ENCODE data around the gene MIER2.

The MIER2 gene

DNA sequence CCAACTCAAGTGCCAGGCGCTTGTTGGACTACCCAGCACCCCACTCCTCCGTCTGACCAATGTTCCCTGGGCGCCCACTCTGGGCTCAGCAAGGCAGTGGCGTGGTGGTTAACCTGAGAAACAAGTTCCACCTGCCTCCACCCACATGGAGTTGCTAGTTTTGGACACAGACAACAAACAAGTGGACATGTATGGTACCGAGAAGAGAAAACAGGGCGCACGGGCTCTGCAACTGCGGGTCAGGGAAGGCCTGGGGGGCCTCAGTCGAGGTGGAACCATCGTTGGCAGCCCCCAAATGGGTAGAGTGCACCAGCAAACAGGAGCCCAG lies 2.5 kb downstream of the MIER2 start:
- TF ChIP-seq ZFHX2 (tag by site-specific recombination; conservative IDR thresholded peaks at IDR 0.05) (peak; percentile 58), EGR2 (tag by site-specific recombination; IDR thresholded peaks at IDR 0.05; ENCODE audit: low read depth) (peak; percentile 42)
- TF ChIP-seq, protein P1, sequence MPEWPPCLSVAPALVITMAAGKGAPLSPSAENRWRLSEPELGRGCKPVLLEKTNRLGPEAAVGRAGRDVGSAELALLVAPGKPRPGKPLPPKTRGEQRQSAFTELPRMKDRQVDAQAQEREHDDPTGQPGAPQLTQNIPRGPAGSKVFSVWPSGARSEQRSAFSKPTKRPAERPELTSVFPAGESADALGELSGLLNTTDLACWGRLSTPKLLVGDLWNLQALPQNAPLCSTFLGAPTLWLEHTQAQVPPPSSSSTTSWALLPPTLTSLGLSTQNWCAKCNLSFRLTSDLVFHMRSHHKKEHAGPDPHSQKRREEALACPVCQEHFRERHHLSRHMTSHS (tag by site-specific recombination; IDR thresholded peaks at IDR 0.05): no peak
- no peak overlapping the region; the same call in 1 of the 2 replicates for H3K27ac ChIP-seq (ENCODE audit: extremely low read depth, low read depth, low read length)
- no peaks in the 10 kb centered on the region for H3K9me3 ChIP-seq (ENCODE audit: control insufficient read depth, insufficient read depth, low read depth, low read length)
- H3K36me3 ChIP-seq (ENCODE audit: control insufficient read depth in 2 of 2, insufficient read depth in 1 of 2, low read length in 2 of 2): peaks cover 0 to 24% of the 10 kb centered on the region in 2 experiments; a peak in 1 of 3 replicates
- ChIA-PET CTCF (no interaction called here), POLR2A (no interaction called here)
- H3K4me3 ChIP-seq (ENCODE audit: low read depth, low read length): no peak overlapping the region
- H3K4me1 ChIP-seq (ENCODE audit: control insufficient read depth, insufficient read depth, low read length): no peaks in the 10 kb centered on the region

DNA sequence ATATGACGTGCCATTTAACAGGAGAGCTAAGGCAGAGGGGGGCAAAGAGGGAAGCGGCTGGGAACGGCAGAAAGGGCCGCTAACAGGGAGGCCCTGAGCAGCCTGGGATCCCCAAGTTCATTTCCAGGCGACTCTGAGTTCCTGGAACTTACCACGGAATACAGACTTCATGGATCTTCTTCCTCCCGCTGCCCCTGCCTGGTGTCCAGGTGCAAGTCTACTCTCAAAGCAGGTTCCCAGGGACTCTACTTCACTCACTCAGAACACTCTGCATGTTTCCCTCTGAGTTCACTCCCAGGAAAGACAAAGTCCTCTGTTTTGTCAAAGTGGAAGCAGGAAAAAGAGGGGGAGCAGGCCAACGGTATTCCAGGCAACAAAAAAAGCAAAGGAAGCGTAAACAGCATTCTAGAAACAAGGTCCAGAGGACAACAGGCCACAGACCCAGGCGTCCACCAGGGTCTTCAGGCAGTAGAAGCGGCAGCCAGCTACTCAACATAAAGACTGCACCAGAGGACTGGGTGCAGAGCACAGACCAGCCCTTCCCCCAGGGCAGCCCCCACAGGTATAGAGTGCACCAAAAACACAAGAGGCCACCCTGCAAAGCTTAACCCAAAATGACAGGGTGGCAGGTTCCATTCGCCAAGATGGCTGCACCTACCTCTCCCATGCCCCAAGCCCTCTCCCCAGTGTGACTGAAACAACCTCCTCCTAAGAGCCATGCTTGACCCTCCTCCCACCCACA lies 3.0 kb downstream of the MIER2 start:
- Histone ChIP-seq H3K9me3 (ENCODE audit: control insufficient read depth, insufficient read depth, low read depth, low read length) (no peaks in the 10 kb centered on the region), H3K27ac (ENCODE audit: extremely low read depth, low read depth, low read length) (no peak overlapping the region), H3K4me3 (ENCODE audit: low read depth, low read length) (no peak overlapping the region), H3K4me1 (ENCODE audit: control insufficient read depth, insufficient read depth, low read length) (no peaks in the 10 kb centered on the region), H3K36me3 (ENCODE audit: control insufficient read depth in 2 of 2, insufficient read depth in 1 of 2, low read length in 2 of 2) (peaks cover 0 to 24% of the 10 kb centered on the region in 2 experiments; a peak in 2 of 3 replicates)
- ChIA-PET CTCF (no interaction called here), POLR2A (no interaction called here)
- TF ChIP-seq, protein P2, sequence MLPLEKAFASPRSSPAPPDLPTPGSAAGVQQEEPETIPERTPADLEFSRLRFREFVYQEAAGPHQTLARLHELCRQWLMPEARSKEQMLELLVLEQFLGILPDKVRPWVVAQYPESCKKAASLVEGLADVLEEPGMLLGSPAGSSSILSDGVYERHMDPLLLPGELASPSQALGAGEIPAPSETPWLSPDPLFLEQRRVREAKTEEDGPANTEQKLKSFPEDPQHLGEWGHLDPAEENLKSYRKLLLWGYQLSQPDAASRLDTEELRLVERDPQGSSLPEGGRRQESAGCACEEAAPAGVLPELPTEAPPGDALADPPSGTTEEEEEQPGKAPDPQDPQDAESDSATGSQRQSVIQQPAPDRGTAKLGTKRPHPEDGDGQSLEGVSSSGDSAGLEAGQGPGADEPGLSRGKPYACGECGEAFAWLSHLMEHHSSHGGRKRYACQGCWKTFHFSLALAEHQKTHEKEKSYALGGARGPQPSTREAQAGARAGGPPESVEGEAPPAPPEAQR (tag by site-specific recombination; IDR thresholded peaks at IDR 0.05): no peak
- TF ChIP-seq ZNF341 (tag by site-specific recombination; IDR thresholded peaks at IDR 0.05; ENCODE audit: low read depth) (no peak), ZNF169 (tag by site-specific recombination; IDR thresholded peaks at IDR 0.05) (no peak), TRIM28 (IDR thresholded peaks at IDR 0.05; ENCODE audit: borderline replicate concordance, low read length) (no peak), ZFHX2 (tag by site-specific recombination; conservative IDR thresholded peaks at IDR 0.05) (no peak), IKZF3 (tag by site-specific recombination; IDR thresholded peaks at IDR 0.05) (no peak), ZNF48 (tag by site-specific recombination; IDR thresholded peaks at IDR 0.05) (no peak), ZNF530 (tag by site-specific recombination; IDR thresholded peaks at IDR 0.05; ENCODE audit: low read depth) (no peak), MZF1 (tag by site-specific recombination; IDR thresholded peaks at IDR 0.05; ENCODE audit: borderline replicate concordance) (no peak), ZNF324 (tag by site-specific recombination; IDR thresholded peaks at IDR 0.05) (no peak), ZNF133 (tag by site-specific recombination; IDR thresholded peaks at IDR 0.05) (no peak), ZNF777 (tag by site-specific recombination; IDR thresholded peaks at IDR 0.05; ENCODE audit: borderline replicate concordance) (no peak), ZNF548 (tag by site-specific recombination; IDR thresholded peaks at IDR 0.05) (no peak), ZNF202 (tag by site-specific recombination; IDR thresholded peaks at IDR 0.05; ENCODE audit: borderline replicate concordance) (no peak), GLI4 (tag by site-specific recombination; IDR thresholded peaks at IDR 0.05) (no peak)
- TF ChIP-seq, protein P3, sequence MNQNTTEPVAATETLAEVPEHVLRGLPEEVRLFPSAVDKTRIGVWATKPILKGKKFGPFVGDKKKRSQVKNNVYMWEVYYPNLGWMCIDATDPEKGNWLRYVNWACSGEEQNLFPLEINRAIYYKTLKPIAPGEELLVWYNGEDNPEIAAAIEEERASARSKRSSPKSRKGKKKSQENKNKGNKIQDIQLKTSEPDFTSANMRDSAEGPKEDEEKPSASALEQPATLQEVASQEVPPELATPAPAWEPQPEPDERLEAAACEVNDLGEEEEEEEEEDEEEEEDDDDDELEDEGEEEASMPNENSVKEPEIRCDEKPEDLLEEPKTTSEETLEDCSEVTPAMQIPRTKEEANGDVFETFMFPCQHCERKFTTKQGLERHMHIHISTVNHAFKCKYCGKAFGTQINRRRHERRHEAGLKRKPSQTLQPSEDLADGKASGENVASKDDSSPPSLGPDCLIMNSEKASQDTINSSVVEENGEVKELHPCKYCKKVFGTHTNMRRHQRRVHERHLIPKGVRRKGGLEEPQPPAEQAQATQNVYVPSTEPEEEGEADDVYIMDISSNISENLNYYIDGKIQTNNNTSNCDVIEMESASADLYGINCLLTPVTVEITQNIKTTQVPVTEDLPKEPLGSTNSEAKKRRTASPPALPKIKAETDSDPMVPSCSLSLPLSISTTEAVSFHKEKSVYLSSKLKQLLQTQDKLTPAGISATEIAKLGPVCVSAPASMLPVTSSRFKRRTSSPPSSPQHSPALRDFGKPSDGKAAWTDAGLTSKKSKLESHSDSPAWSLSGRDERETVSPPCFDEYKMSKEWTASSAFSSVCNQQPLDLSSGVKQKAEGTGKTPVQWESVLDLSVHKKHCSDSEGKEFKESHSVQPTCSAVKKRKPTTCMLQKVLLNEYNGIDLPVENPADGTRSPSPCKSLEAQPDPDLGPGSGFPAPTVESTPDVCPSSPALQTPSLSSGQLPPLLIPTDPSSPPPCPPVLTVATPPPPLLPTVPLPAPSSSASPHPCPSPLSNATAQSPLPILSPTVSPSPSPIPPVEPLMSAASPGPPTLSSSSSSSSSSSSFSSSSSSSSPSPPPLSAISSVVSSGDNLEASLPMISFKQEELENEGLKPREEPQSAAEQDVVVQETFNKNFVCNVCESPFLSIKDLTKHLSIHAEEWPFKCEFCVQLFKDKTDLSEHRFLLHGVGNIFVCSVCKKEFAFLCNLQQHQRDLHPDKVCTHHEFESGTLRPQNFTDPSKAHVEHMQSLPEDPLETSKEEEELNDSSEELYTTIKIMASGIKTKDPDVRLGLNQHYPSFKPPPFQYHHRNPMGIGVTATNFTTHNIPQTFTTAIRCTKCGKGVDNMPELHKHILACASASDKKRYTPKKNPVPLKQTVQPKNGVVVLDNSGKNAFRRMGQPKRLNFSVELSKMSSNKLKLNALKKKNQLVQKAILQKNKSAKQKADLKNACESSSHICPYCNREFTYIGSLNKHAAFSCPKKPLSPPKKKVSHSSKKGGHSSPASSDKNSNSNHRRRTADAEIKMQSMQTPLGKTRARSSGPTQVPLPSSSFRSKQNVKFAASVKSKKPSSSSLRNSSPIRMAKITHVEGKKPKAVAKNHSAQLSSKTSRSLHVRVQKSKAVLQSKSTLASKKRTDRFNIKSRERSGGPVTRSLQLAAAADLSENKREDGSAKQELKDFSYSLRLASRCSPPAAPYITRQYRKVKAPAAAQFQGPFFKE (tag by site-specific recombination; IDR thresholded peaks at IDR 0.05; ENCODE audit: borderline replicate concordance): no peak
- TF ChIP-seq, protein P4, sequence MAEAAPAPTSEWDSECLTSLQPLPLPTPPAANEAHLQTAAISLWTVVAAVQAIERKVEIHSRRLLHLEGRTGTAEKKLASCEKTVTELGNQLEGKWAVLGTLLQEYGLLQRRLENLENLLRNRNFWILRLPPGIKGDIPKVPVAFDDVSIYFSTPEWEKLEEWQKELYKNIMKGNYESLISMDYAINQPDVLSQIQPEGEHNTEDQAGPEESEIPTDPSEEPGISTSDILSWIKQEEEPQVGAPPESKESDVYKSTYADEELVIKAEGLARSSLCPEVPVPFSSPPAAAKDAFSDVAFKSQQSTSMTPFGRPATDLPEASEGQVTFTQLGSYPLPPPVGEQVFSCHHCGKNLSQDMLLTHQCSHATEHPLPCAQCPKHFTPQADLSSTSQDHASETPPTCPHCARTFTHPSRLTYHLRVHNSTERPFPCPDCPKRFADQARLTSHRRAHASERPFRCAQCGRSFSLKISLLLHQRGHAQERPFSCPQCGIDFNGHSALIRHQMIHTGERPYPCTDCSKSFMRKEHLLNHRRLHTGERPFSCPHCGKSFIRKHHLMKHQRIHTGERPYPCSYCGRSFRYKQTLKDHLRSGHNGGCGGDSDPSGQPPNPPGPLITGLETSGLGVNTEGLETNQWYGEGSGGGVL (tag by site-specific recombination; IDR thresholded peaks at IDR 0.05): no peak
- TF ChIP-seq, protein P5, sequence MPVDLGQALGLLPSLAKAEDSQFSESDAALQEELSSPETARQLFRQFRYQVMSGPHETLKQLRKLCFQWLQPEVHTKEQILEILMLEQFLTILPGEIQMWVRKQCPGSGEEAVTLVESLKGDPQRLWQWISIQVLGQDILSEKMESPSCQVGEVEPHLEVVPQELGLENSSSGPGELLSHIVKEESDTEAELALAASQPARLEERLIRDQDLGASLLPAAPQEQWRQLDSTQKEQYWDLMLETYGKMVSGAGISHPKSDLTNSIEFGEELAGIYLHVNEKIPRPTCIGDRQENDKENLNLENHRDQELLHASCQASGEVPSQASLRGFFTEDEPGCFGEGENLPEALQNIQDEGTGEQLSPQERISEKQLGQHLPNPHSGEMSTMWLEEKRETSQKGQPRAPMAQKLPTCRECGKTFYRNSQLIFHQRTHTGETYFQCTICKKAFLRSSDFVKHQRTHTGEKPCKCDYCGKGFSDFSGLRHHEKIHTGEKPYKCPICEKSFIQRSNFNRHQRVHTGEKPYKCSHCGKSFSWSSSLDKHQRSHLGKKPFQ (tag by site-specific recombination; IDR thresholded peaks at IDR 0.05): no peak
- TF ChIP-seq, protein P6, sequence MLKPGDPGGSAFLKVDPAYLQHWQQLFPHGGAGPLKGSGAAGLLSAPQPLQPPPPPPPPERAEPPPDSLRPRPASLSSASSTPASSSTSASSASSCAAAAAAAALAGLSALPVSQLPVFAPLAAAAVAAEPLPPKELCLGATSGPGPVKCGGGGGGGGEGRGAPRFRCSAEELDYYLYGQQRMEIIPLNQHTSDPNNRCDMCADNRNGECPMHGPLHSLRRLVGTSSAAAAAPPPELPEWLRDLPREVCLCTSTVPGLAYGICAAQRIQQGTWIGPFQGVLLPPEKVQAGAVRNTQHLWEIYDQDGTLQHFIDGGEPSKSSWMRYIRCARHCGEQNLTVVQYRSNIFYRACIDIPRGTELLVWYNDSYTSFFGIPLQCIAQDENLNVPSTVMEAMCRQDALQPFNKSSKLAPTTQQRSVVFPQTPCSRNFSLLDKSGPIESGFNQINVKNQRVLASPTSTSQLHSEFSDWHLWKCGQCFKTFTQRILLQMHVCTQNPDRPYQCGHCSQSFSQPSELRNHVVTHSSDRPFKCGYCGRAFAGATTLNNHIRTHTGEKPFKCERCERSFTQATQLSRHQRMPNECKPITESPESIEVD (tag by site-specific recombination; IDR thresholded peaks at IDR 0.05): no peak

Data from HEK293 (cell line).